Activated CD4-positive, CD25-positive, alpha-beta regulatory T cell treated with anti-CD3 and anti-CD28 coated beads, Interleukin-2, amount 50 U/mL, for 72 hours (primary cell): ENCODE data around the gene DNAJC25.
"Not testable (repeated sequence)": the region's sequence is repeated elsewhere in the genome, so short reads cannot be mapped to it uniquely, and the experiment has no call there.

Experiments
- DNase-seq: peaks from one replicate; pipeline ENCODE4 v3.0.0; 2021

DNAJC25 gene

GRCh38 chr9:111631214-111631971, at the start of gene DNAJC25:
DNAJC25 (plus strand) TSS chr9:111631334; CDS start chr9:111631408, 74 bp downstream.
- peak; percentile 92 for DNase-seq

- DNase-seq, result no peak
Measured at GRCh38 chr9:111582888-111583287, 48.2 kb upstream of the DNAJC25 start.

GRCh38 chr9:111586378-111586777, 44.8 kb upstream of the DNAJC25 start:
- no peak for DNase-seq

GRCh38 chr9:111588846-111589245, 42.3 kb upstream of the DNAJC25 start:
- no peak for DNase-seq

GRCh38 chr9:111597852-111598732, 33.0 kb upstream of the DNAJC25 start:
- peak; percentile 41 for DNase-seq

GRCh38 chr9:111598733-111599091, 32.4 kb upstream of the DNAJC25 start:
- no peak for DNase-seq

GRCh38 chr9:111599092-111599954, 31.8 kb upstream of the DNAJC25 start, which contains the start of gene PTGR1:
PTGR1 (minus strand) TSS chr9:111599647; CDS start chr9:111597422, 2,225 bp downstream.
- DNase-seq, result peak; percentile 31

- DNase-seq, result no peak
Measured at GRCh38 chr9:111599955-111600343, 31.2 kb upstream of the DNAJC25 start.

- DNase-seq, result no peak
Measured at GRCh38 chr9:111601237-111602018, 29.7 kb upstream of the DNAJC25 start.

- no peak for DNase-seq
Measured at GRCh38 chr9:111603041-111603440, 28.1 kb upstream of the DNAJC25 start.

- DNase-seq, result no peak
Measured at GRCh38 chr9:111604054-111604615, 27.0 kb upstream of the DNAJC25 start.

GRCh38 chr9:111605041-111605559, 26.0 kb upstream of the DNAJC25 start:
- no peak for DNase-seq

- no peak for DNase-seq
Measured at GRCh38 chr9:111610149-111610548, 21.0 kb upstream of the DNAJC25 start.

GRCh38 chr9:111610845-111611244, 20.3 kb upstream of the DNAJC25 start:
- no peak for DNase-seq

- no peak for DNase-seq
Measured at GRCh38 chr9:111613436-111614040, 17.6 kb upstream of the DNAJC25 start.

- DNase-seq, result no peak
Measured at GRCh38 chr9:111615928-111616327, 15.2 kb upstream of the DNAJC25 start.

GRCh38 chr9:111617349-111617748, 13.8 kb upstream of the DNAJC25 start:
- not testable (repeated sequence) for DNase-seq

GRCh38 chr9:111621895-111622480, 9.1 kb upstream of the DNAJC25 start:
- DNase-seq, result no peak

GRCh38 chr9:111622626-111623025, 8.5 kb upstream of the DNAJC25 start:
- DNase-seq, result no peak

- DNase-seq, result no peak
Measured at GRCh38 chr9:111627260-111627963, 3.7 kb upstream of the DNAJC25 start.
